ENCODE measurements around the gene ASB6. TPM values are rescaled to one million over a fixed set of nuclear protein-coding genes. Genes with fewer than 3 reads are reported as not detected.

The ASB6 gene
- polyA plus RNA-seq, 2 of the 4 experiments (the other 2 are of a cell fraction): 9.2 to 17.3 TPM

DNA sequence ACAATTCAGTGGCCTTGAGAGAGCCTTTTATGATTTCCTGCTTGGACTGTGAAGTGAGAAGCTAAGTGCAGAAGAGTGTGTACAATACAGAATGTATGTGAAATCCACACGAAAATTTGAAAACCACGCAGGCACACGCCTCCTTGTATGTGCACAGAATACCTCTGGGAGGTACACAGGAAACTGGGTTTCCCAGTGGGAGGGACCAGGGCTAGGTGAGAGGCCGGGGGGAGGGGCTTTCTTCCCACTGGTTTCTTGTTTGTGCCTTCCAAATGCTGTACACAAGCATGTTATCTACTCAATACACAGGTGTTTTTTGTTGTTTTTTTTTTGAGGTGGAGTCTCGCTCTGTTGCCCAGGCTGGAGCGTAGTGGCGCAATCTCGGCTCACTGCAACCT lies 37.2 kb downstream of the ASB6 start:
- ChIA-PET CTCF (interaction anchor here (1.2 to 23.2 kb wide), 9 partner anchors 12 to 469 kb away, joined by 3 to 653 read pairs (median 4); partner anchors contain the start of genes C9orf50 and NTMT1), POLR2A (interaction anchor here (1.1 to 2.9 kb wide), 2 partner anchors 109 to 121 kb away, joined by 3 to 11 read pairs; no protein-coding TSS in a partner anchor)
- peak overlapping the region; percentile 71 to 100 for H3K27ac ChIP-seq
- TF ChIP-seq CBX8 (IDR thresholded peaks at IDR 0.05): no peak
- TF ChIP-seq RAD21 (conservative IDR thresholded peaks at IDR 0.05 in 1 of 2, IDR thresholded peaks at IDR 0.05 in 1 of 2): no peak
- no peak for TF ChIP-seq GATA3 (IDR thresholded peaks at IDR 0.05; ENCODE audit: borderline replicate concordance)
- TF ChIP-seq, protein P1, sequence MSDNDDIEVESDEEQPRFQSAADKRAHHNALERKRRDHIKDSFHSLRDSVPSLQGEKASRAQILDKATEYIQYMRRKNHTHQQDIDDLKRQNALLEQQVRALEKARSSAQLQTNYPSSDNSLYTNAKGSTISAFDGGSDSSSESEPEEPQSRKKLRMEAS (IDR thresholded peaks at IDR 0.05): no peak
- no peak for TF ChIP-seq SREBF2 (IDR thresholded peaks at IDR 0.05)
- TF ChIP-seq ZNF302 (CRISPR knock-in tag; IDR thresholded peaks at IDR 0.05): no peak
- TF ChIP-seq, protein P2, sequence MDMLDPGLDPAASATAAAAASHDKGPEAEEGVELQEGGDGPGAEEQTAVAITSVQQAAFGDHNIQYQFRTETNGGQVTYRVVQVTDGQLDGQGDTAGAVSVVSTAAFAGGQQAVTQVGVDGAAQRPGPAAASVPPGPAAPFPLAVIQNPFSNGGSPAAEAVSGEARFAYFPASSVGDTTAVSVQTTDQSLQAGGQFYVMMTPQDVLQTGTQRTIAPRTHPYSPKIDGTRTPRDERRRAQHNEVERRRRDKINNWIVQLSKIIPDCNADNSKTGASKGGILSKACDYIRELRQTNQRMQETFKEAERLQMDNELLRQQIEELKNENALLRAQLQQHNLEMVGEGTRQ (IDR thresholded peaks at IDR 0.05): no peak
- DNase-seq (ENCODE audit: low read depth in 1 of 2, low spot score in 1 of 2) (peak in 1 of 2 experiments; percentile 40), ATAC-seq (no peak), FAIRE-seq (no peak)
- 0 out of 3 replicates have a peak overlapping the region, but pooled peaks have one; percentile 13 for H3K4me2 ChIP-seq
- no peaks in the 10 kb centered on the region for H3K9me3 ChIP-seq
- peaks cover 77% of the 10 kb centered on the region for H3K4me1 ChIP-seq
- H3K4me3 ChIP-seq: no peak overlapping the region
- 62% methylated on average over 8 of the region's 8 CpGs for WGBS (ENCODE audit: missing lambda C conversion rate)

DNA sequence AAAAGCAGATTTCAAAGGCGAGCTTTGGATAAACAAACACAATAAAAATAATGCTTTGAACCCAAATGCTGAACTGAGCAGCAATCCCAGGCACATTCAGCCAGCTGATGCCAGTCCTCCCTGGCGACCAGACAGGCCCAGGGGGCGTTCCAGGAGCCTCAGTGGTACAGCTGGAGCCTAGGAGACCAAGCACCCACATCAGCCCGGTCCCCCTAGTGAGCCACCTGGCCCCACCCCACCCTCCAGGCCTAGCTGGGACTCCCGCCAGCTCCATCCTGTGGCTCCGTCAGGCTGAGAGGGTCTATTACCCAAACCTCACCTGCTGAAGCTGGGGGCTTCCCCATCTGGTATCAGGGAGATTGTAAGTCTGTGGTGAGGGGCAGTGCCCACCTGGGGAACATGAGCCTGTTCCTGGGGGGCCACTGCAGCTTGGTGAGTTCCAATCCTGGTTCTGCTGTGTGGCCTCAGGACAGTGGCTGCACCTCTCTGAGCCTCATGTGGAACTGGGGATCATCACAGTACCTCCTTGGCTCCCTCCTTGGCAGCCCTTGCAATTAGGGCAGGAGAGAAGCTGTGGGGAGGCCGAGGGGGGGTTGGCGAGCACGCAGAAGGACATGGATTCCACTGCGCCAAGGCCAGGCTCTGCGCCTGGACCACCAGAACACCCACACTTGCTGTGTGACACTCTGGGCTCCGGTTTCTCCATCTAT lies 37.7 kb downstream of the ASB6 start:
- TF ChIP-seq ZSCAN20 (CRISPR knock-in tag; IDR thresholded peaks at IDR 0.05): no peak
- TF ChIP-seq ZFP36 (IDR thresholded peaks at IDR 0.05; ENCODE audit: borderline replicate concordance, partially characterized antibody): peak; percentile 89
- peaks cover 72% of the 10 kb centered on the region for H3K4me1 ChIP-seq
- no peak for DNase-seq (ENCODE audit: low read depth in 1 of 2, low spot score in 1 of 2)

DNA sequence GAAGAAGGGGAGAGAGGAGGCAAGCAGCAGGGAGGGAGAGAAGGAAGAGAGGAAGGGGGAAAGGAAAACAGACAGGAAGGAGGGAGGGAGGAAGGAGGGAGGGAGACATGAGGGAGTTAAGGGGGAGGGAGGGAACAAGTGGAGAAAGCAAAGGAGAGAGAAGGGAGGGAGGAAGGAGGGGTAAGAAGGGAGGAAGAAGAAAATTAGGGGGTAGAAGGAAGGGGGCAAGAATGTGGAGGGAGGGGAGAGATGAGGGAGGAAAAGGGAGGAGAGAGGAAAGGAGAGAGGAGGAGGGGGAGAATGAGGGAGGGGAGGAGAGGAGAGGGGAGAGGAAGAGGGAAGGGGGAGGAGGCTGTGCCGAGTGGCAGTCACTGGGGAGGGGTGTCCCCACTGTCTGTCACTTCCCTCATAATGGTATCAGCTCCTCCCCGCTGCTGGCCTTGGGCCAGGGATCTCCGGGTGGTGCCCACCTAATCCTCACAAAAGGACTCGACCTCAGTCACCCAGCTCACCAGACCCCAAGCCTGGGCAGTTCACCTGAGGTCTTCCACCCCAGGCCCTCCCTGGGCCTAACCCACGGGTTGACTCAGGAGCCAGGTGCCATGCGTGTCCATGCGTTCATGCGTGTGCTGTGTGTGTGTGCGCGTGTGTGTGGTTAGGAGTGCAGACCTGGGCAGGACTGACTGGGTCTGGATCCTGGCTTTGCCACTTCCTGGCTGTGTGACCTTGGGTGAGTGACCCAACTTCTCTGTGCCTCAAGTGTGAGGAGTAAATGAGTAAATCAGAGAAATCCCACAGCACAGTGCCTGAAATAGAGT lies 39.1 kb downstream of the ASB6 start:
- FAIRE-seq (no peak), DNase-seq (ENCODE audit: low read depth in 1 of 2, low spot score in 1 of 2) (peak in 1 of 2 experiments; percentile 35), ATAC-seq (no peak)
- TF ChIP-seq HEYL (CRISPR knock-in tag; IDR thresholded peaks at IDR 0.05): no peak
- peak; percentile 76 for TF ChIP-seq ZFP36 (IDR thresholded peaks at IDR 0.05; ENCODE audit: borderline replicate concordance, partially characterized antibody)
- peaks cover 68% of the 10 kb centered on the region for H3K4me1 ChIP-seq
- H3K9me3 ChIP-seq: no peaks in the 10 kb centered on the region
- ChIA-PET CTCF (interaction anchor here (1.3 to 23.2 kb wide), 4 partner anchors 10 to 467 kb away, joined by 3 to 653 read pairs (median 6); no protein-coding TSS in a partner anchor), POLR2A (interaction anchor here (1.2 kb wide), 1 partner anchor 425 kb away, joined by 3 read pairs; no protein-coding TSS in a partner anchor)
- H3K27ac ChIP-seq: peak overlapping the region; percentile 71 to 100
- H3K4me2 ChIP-seq: peak overlapping the region; percentile 41
- no peak overlapping the region for H3K4me3 ChIP-seq
- WGBS (ENCODE audit: missing lambda C conversion rate): 65% methylated on average over 10 of the region's 10 CpGs

More for the DNA sequence above, 37.7 kb downstream of the ASB6 start:
- H3K9me3 ChIP-seq: no peaks in the 10 kb centered on the region
- no peak for FAIRE-seq
- CTCF ChIA-PET: interaction anchor here (1.2 to 23.2 kb wide), 9 partner anchors 11 to 468 kb away, joined by 3 to 653 read pairs (median 5); partner anchors contain the start of genes C9orf50 and NTMT1
- H3K4me2 ChIP-seq: peak overlapping the region; percentile 17; the same call in 2 of the 3 replicates
- ATAC-seq: no peak
- WGBS (ENCODE audit: missing lambda C conversion rate): 68% methylated on average over 12 of the region's 12 CpGs
- peak overlapping the region; percentile 71 to 100 for H3K27ac ChIP-seq
- POLR2A ChIA-PET: interaction anchor here (1.1 to 2.9 kb wide), 3 partner anchors 108 to 427 kb away, joined by 3 to 11 read pairs (median 3); no protein-coding TSS in a partner anchor
- no peak overlapping the region for H3K4me3 ChIP-seq

DNA sequence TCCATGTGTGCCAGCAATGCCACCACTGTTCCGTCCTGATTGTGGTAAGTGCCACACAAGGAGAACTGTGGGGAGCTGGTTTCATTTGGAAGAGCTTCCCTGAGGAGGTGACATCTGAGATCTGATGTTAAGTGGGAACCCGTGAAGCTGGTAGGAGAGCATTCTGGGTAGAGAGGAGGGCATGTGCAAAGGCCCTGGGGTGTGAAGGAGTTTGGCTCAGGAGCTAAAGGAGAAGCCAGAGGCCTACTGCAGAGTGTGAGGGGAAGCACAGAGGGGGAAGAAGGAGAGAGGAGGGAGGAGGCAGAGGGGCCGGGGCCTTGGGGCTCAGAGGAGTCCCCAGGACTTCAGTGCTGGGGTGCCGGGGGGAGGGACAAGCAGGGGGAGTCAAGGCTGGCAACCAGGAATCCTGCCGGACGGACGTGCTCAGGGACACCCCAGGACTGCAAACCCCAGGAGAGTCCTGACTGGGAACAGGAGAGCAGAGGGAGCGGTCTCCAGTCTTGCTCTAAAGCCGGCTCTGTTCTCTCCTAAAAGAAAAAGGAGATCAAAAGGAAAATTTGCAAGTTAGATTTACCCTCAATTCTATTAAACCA lies 40.8 kb downstream of the ASB6 start:
- no peak for DNase-seq (ENCODE audit: low read depth in 1 of 2, low spot score in 1 of 2)
- ChIA-PET CTCF (interaction anchor here (0.5 to 23.2 kb wide), 6 partner anchors 23 to 465 kb away, joined by 3 to 653 read pairs (median 4); no protein-coding TSS in a partner anchor), POLR2A (no interaction called here)
- FAIRE-seq: no peak
- H3K4me1 ChIP-seq: peaks cover 68% of the 10 kb centered on the region
- no peak overlapping the region for H3K4me3 ChIP-seq
- no peak for ATAC-seq
- no peak overlapping the region for H3K4me2 ChIP-seq
- TF ChIP-seq CHD4 (IDR thresholded peaks at IDR 0.05; ENCODE audit: borderline replicate concordance): no peak
- TF ChIP-seq, protein P3, sequence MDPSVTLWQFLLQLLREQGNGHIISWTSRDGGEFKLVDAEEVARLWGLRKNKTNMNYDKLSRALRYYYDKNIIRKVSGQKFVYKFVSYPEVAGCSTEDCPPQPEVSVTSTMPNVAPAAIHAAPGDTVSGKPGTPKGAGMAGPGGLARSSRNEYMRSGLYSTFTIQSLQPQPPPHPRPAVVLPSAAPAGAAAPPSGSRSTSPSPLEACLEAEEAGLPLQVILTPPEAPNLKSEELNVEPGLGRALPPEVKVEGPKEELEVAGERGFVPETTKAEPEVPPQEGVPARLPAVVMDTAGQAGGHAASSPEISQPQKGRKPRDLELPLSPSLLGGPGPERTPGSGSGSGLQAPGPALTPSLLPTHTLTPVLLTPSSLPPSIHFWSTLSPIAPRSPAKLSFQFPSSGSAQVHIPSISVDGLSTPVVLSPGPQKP (IDR thresholded peaks at IDR 0.05; ENCODE audit: low read depth, low read length): no peak
- 82% methylated on average over 9 of the region's 9 CpGs for WGBS (ENCODE audit: missing lambda C conversion rate)
- H3K27ac ChIP-seq: peak overlapping the region; percentile 65 to 100
- no peaks in the 10 kb centered on the region for H3K9me3 ChIP-seq
